Neural cell (in vitro differentiated cells): ENCODE results near the gene ALK.

Experiments used
- CTCF ChIP-seq: fragments of 450-650 bp; IDR thresholded peaks from 2 replicates; pipeline ENCODE4 v1.5.1; 2014; ENCODE audit warnings: antibody characterized with exemption, mild to moderate bottlenecking, moderate library complexity; ENCODE audit not compliant: poor library complexity, severe bottlenecking
- EP300 ChIP-seq: fragments of 450-650 bp; conservative IDR thresholded peaks from 2 replicates; pipeline ENCODE4 v1.6.1; 2014; ENCODE audit warnings: antibody characterized with exemption, mild to moderate bottlenecking, moderate library complexity; ENCODE audit not compliant: poor library complexity, severe bottlenecking
- EZH2 ChIP-seq: fragments of 200-600, 300-800 bp; shearing (Covaris generic), sonication (generic); IDR thresholded peaks from 2 replicates; pipeline ENCODE4 v1.6.1; 2014; ENCODE audit warnings: antibody characterized with exemption, low read length, borderline replicate concordance, mild to moderate bottlenecking; ENCODE audit not compliant: insufficient read depth, poor library complexity, severe bottlenecking
- MXI1 ChIP-seq: fragments of 450-650 bp; conservative IDR thresholded peaks from 2 replicates; pipeline ENCODE4 v1.6.1; 2014; ENCODE audit warnings: antibody characterized with exemption, mild to moderate bottlenecking; ENCODE audit not compliant: poor library complexity, severe bottlenecking
- TAF1 ChIP-seq: IDR thresholded peaks from 2 replicates; pipeline ENCODE4 v1.6.1; 2012; ENCODE audit warnings: low read depth
- TF ChIP-seq, protein P1 (sequence below): IDR thresholded peaks from 2 replicates; pipeline ENCODE4 v1.6.1; 2012; ENCODE audit warnings: borderline replicate concordance

DNA sequence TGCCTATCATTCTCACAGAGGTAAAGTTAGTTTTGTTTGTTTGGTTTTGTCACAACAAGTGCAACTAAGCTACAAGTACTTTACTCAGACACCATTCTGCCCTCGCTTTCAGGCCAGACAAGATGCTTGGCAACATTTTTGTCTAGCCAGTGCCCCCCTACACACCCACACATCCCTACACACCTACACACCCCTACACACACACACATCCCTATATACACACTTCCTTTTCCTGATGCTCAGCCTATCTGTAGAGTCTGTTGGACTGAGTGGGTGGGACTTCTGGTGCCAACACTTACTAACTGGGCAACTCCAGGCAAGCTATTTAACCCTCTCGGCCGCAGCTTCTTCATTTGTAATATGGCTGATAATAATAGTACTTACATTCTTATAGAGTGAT lies 161.4 kb downstream of the ALK start:
- TF ChIP-seq CTCF = no peak
- no peak for TF ChIP-seq MXI1
- no peak for TF ChIP-seq EP300
- TF ChIP-seq EZH2 = no peak
- TF ChIP-seq, protein P1, sequence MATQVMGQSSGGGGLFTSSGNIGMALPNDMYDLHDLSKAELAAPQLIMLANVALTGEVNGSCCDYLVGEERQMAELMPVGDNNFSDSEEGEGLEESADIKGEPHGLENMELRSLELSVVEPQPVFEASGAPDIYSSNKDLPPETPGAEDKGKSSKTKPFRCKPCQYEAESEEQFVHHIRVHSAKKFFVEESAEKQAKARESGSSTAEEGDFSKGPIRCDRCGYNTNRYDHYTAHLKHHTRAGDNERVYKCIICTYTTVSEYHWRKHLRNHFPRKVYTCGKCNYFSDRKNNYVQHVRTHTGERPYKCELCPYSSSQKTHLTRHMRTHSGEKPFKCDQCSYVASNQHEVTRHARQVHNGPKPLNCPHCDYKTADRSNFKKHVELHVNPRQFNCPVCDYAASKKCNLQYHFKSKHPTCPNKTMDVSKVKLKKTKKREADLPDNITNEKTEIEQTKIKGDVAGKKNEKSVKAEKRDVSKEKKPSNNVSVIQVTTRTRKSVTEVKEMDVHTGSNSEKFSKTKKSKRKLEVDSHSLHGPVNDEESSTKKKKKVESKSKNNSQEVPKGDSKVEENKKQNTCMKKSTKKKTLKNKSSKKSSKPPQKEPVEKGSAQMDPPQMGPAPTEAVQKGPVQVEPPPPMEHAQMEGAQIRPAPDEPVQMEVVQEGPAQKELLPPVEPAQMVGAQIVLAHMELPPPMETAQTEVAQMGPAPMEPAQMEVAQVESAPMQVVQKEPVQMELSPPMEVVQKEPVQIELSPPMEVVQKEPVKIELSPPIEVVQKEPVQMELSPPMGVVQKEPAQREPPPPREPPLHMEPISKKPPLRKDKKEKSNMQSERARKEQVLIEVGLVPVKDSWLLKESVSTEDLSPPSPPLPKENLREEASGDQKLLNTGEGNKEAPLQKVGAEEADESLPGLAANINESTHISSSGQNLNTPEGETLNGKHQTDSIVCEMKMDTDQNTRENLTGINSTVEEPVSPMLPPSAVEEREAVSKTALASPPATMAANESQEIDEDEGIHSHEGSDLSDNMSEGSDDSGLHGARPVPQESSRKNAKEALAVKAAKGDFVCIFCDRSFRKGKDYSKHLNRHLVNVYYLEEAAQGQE = no peak
- no peak for TF ChIP-seq TAF1
